OCI-LY7 (cell line): ENCODE data around the gene BICC1. TPM values are rescaled to one million over a fixed set of nuclear protein-coding genes. Genes with fewer than 3 reads are reported as not detected.

ENCODE experiments used
- BruUV-seq: library from RNA; stranded (reverse); fragments of 400-500 nt; replicated peaks from 2 replicates; lab custom pipeline; 2021; lab: Mats Ljungman, UMichigan
- CTCF ChIA-PET: fragments of 300-600 bp; sonication (Branson Sonifier 250); formaldehyde crosslinking; loops from one replicate; lab custom pipeline; 2022; ENCODE audit warnings: antibody characterized with exemption; ENCODE audit not compliant: unreplicated experiment; lab: Charles Lee
- POLR2A ChIA-PET: fragments of 300-600 bp; sonication (Branson Sonifier 250); formaldehyde crosslinking; loops from one replicate; lab custom pipeline; 2022; ENCODE audit warnings: antibody characterized with exemption; lab: Charles Lee
- DNase-seq: peaks from one replicate; pipeline ENCODE4 v3.0.0-alpha.2; 2015; ENCODE audit warnings: low spot score
- H2AFZ ChIP-seq: fragments of 200-600 bp; sonication (generic), shearing (Covaris generic); 2 replicates; pipeline ENCODE4 v1.6.1; 2014; ENCODE audit warnings: mild to moderate bottlenecking, antibody characterized with exemption, low read length, moderate library complexity
- H3K27ac ChIP-seq: fragments of 200-600 bp; sonication (generic); 2 replicates; pipeline ENCODE4 v1.5.1; 2014; ENCODE audit warnings: mixed run types, low read depth, mild to moderate bottlenecking, moderate library complexity, low read length, inconsistent platforms; ENCODE audit not compliant: poor library complexity, severe bottlenecking
- H3K36me3 ChIP-seq: fragments of 200-600 bp; sonication (generic); 2 replicates; pipeline ENCODE4 v1.6.1; 2014; ENCODE audit warnings: mild to moderate bottlenecking, antibody characterized with exemption, low read length, moderate library complexity, mixed read lengths; ENCODE audit not compliant: insufficient read depth
- H3K4me1 ChIP-seq: fragments of 200-600 bp; sonication (generic); 2 replicates; pipeline ENCODE4 v1.5.1; 2014; ENCODE audit warnings: mild to moderate bottlenecking, low read length; ENCODE audit not compliant: insufficient read depth, poor library complexity, severe bottlenecking
- H3K4me2 ChIP-seq: fragments of 200-600 bp; sonication (generic); 2 replicates; pipeline ENCODE4 v1.6.1; 2014; ENCODE audit warnings: mild to moderate bottlenecking, low read length
- H3K4me3 ChIP-seq: fragments of 200-600 bp; sonication (generic); 2 replicates; pipeline ENCODE4 v1.5.1; 2014; ENCODE audit warnings: mild to moderate bottlenecking, low read depth, low read length; ENCODE audit not compliant: poor library complexity, severe bottlenecking
- H3K79me2 ChIP-seq: fragments of 200-600 bp; sonication (generic); 2 replicates; pipeline ENCODE4 v1.6.1; 2016; ENCODE audit warnings: low read depth, mild to moderate bottlenecking, low read length, moderate library complexity, mixed read lengths; ENCODE audit not compliant: insufficient read depth
- H3K9me2 ChIP-seq: fragments of 200-600 bp; sonication (generic); 2 replicates; pipeline ENCODE4 v1.6.1; 2016; ENCODE audit warnings: mild to moderate bottlenecking, low read length, mixed read lengths; ENCODE audit not compliant: insufficient read depth
- H3K9me3 ChIP-seq: fragments of 200-600 bp; sonication (generic); 2 replicates; pipeline ENCODE4 v1.6.1; 2014; ENCODE audit warnings: mild to moderate bottlenecking, mixed run types, low read length, mixed read lengths
- H4K20me1 ChIP-seq: fragments of 200-600 bp; sonication (generic); 2 replicates; pipeline ENCODE4 v1.6.1; 2014; ENCODE audit warnings: mild to moderate bottlenecking, antibody characterized with exemption, low read length, moderate library complexity, mixed read lengths; ENCODE audit not compliant: insufficient read depth
- CTCF ChIP-seq: fragments of 200-600 bp; sonication (generic); conservative IDR thresholded peaks from 2 replicates; pipeline ENCODE4 v1.5.1; 2014; ENCODE audit warnings: mild to moderate bottlenecking, antibody characterized with exemption, low read length, moderate library complexity, mixed read lengths
- EZH2phosphoT487 ChIP-seq: fragments of 200-600 bp; sonication (generic); IDR thresholded peaks from 2 replicates; pipeline ENCODE4 v1.6.1; 2018; ENCODE audit warnings: low read depth, borderline replicate concordance, mild to moderate bottlenecking, mixed run types, antibody characterized with exemption, low read length, moderate library complexity, mixed read lengths
- intact Hi-C: fragments of 100-400 bp; cut with micrococcal nuclease; formaldehyde crosslinking; loops from one replicate; pipeline ENCODE4 v1.10.0; 2022; ENCODE audit not compliant: unreplicated experiment
- total RNA-seq, 2 experiments: library from RNA; depleted of rRNA in 1 of 2; stranded (reverse); fragments of >200 nt in 1 of 2; shearing (Covaris generic) in 1 of 2; gene quantifications; 2 replicates each; pipeline ENCODE4 v1.2.3, GENCODE V29; 2014 to 2022

BICC1 gene
- total RNA-seq, 2 experiments from 2014 or later = not detected

- Histone ChIP-seq H2AFZ (no peak overlapping the region), H3K4me2 (no peak overlapping the region), H3K9me2 (no peaks in the 10 kb centered on the region), H3K36me3 (no peaks in the 10 kb centered on the region), H4K20me1 (no peaks in the 10 kb centered on the region), H3K79me2 (no peaks in the 10 kb centered on the region), H3K27ac (no peak overlapping the region), H3K9me3 (no peaks in the 10 kb centered on the region), H3K4me1 (no peaks in the 10 kb centered on the region), H3K4me3 (no peak overlapping the region)
- ChIA-PET CTCF (no interaction called here), POLR2A (no interaction called here)
- DNase-seq = no peak
- intact Hi-C loops = no loop called here
- no TSS peak for BruUV-seq
- no peak for TF ChIP-seq EZH2phosphoT487
These were observed 314.0 kb downstream of the BICC1 start for GRCh38 chr10:58826694-58827093.

- POLR2A ChIA-PET = no interaction called here
- Histone ChIP-seq H3K27ac (no peak overlapping the region), H3K9me3 (no peaks in the 10 kb centered on the region), H3K36me3 (no peaks in the 10 kb centered on the region), H3K79me2 (no peaks in the 10 kb centered on the region), H4K20me1 (no peaks in the 10 kb centered on the region), H2AFZ (no peak overlapping the region), H3K4me3 (no peak overlapping the region), H3K4me2 (no peak overlapping the region), H3K9me2 (no peaks in the 10 kb centered on the region), H3K4me1 (no peaks in the 10 kb centered on the region)
- TF ChIP-seq EZH2phosphoT487 = no peak
- BruUV-seq = no TSS peak
- CTCF ChIA-PET = no interaction called here
- no peak for DNase-seq
- intact Hi-C loops = no loop called here
These were observed 314.7 kb downstream of the BICC1 start for GRCh38 chr10:58827381-58827780.

GRCh38 chr10:58829839-58830238 is 317.2 kb downstream of the BICC1 start:
- Histone ChIP-seq H3K4me1 (no peaks in the 10 kb centered on the region), H4K20me1 (no peaks in the 10 kb centered on the region), H3K36me3 (no peaks in the 10 kb centered on the region), H3K27ac (no peak overlapping the region), H3K4me3 (no peak overlapping the region), H2AFZ (no peak overlapping the region), H3K9me3 (no peaks in the 10 kb centered on the region), H3K9me2 (no peaks in the 10 kb centered on the region), H3K4me2 (no peak overlapping the region), H3K79me2 (no peaks in the 10 kb centered on the region)
- BruUV-seq = no TSS peak
- TF ChIP-seq CTCF = no peak
- no peak for TF ChIP-seq EZH2phosphoT487
- ChIA-PET CTCF (no interaction called here), POLR2A (no interaction called here)
- intact Hi-C loops = no loop called here
- DNase-seq = no peak

- H3K4me1 ChIP-seq = no peaks in the 10 kb centered on the region
- ChIA-PET POLR2A (interaction anchor here (0.6 kb wide), 1 partner anchor 10 kb away, joined by 3 read pairs; no protein-coding TSS in a partner anchor), CTCF (no interaction called here)
- no peak for DNase-seq
- H3K4me2 ChIP-seq = no peak overlapping the region
- no peak overlapping the region for H2AFZ ChIP-seq
- H3K27ac ChIP-seq = no peak overlapping the region
- TF ChIP-seq EZH2phosphoT487 = no peak
- TF ChIP-seq CTCF = no peak
- intact Hi-C loops = no loop called here
- no peaks in the 10 kb centered on the region for H4K20me1 ChIP-seq
- no peaks in the 10 kb centered on the region for H3K9me2 ChIP-seq
- H3K36me3 ChIP-seq = no peaks in the 10 kb centered on the region
- no peak overlapping the region for H3K4me3 ChIP-seq
- H3K9me3 ChIP-seq = no peaks in the 10 kb centered on the region
- H3K79me2 ChIP-seq = no peaks in the 10 kb centered on the region
- BruUV-seq = no TSS peak
These were observed 318.0 kb downstream of the BICC1 start for GRCh38 chr10:58830697-58831096.
